ENCODE data around the gene HIVEP3. TPM values are rescaled to one million over a fixed set of nuclear protein-coding genes. Genes with fewer than 3 reads are reported as not detected.

The HIVEP3 gene
- total RNA-seq, 1 experiment from 2014 or later, result 1.4 TPM

GRCh38 chr1:41576620-41577019, 342.1 kb downstream of the HIVEP3 start:
- H3K18ac ChIP-seq (ENCODE audit: insufficient read length, low read depth, low read length), result no peak overlapping the region
- H3K9ac ChIP-seq (ENCODE audit: extremely low read depth, insufficient read length, low read length), result no peak overlapping the region
- H3K23ac ChIP-seq (ENCODE audit: insufficient read length, low read depth, low read length), result no peak overlapping the region
- H3K27me3 ChIP-seq (ENCODE audit: insufficient read depth, low read length), result no peaks in the 10 kb centered on the region
- H3K14ac ChIP-seq (ENCODE audit: insufficient read depth, low read length), result no peak overlapping the region
- H2BK12ac ChIP-seq (ENCODE audit: insufficient read length, low read depth, low read length), result no peak overlapping the region
- WGBS (ENCODE audit: extremely low coverage, insufficient read length, low lambda C conversion rate), result no CpG with 5 or more reads among the region's 4 CpGs
- no peak overlapping the region for H3K27ac ChIP-seq (ENCODE audit: insufficient read length, low read depth, low read length)
- peaks cover 6 to 7% of the 10 kb centered on the region in 2 experiments for H3K4me1 Mint-ChIP-seq
- H2AK5ac ChIP-seq (ENCODE audit: insufficient read length, low read length), result no peak overlapping the region
- no peak overlapping the region for H3T11ph ChIP-seq (ENCODE audit: low read length)
- H2BK15ac ChIP-seq (ENCODE audit: low read depth, low read length), result no peak overlapping the region
- no peak overlapping the region for H2BK120ac ChIP-seq (ENCODE audit: low read depth, low read length, poor library complexity, severe bottlenecking)
- H3K9me3 Mint-ChIP-seq, result no peaks in the 10 kb centered on the region
- no peaks in the 10 kb centered on the region for H3K79me1 ChIP-seq (ENCODE audit: insufficient read depth, low read depth, low read length, poor library complexity, severe bottlenecking)
- no peak overlapping the region for H4K8ac ChIP-seq (replicated peaks; ENCODE audit: insufficient read length, low read depth, low read length)
- TF ChIP-seq CTCF (conservative IDR thresholded peaks at IDR 0.05), result no peak
- DNase-seq, result no peak
- H3K79me2 ChIP-seq (ENCODE audit: insufficient read depth, low read length), result no peaks in the 10 kb centered on the region
- H4K5ac ChIP-seq (ENCODE audit: insufficient read length, low read depth, low read length), result no peak overlapping the region
- H3K23me2 ChIP-seq (ENCODE audit: insufficient read length, low read depth, low read length, poor library complexity, severe bottlenecking), result no peaks in the 10 kb centered on the region
- no peak overlapping the region for H3K56ac ChIP-seq (ENCODE audit: insufficient read length, low read depth, low read length)
- no peak overlapping the region for H3K27ac Mint-ChIP-seq
- H3K4ac ChIP-seq (ENCODE audit: low read depth, low read length), result no peak overlapping the region
- H3K9me3 ChIP-seq (ENCODE audit: control insufficient read depth, low read depth, low read length), result no peaks in the 10 kb centered on the region
- H2BK5ac ChIP-seq (ENCODE audit: insufficient read length, low read length), result no peak overlapping the region
- no peaks in the 10 kb centered on the region; a peak in 1 of 7 replicates for H3K36me3 Mint-ChIP-seq (ENCODE audit: insufficient read depth in 1 of 3, low read depth in 3 of 3)
- no peak overlapping the region for H4K91ac ChIP-seq (ENCODE audit: insufficient read length, low read depth, low read length)
- no peak overlapping the region for H3K4me3 Mint-ChIP-seq
- H3K4me2 ChIP-seq (ENCODE audit: insufficient read depth, insufficient read length, low read length), result no peak overlapping the region
- H2AFZ ChIP-seq (ENCODE audit: low read length), result no peak overlapping the region
- no peak overlapping the region for H2BK20ac ChIP-seq (ENCODE audit: low read depth, low read length, poor library complexity, severe bottlenecking)
- H4K20me1 ChIP-seq (ENCODE audit: control insufficient read depth, insufficient read depth, insufficient read length), result no peaks in the 10 kb centered on the region
- peaks cover 6% of the 10 kb centered on the region for H3K27me3 Mint-ChIP-seq (ENCODE audit: low read depth)
- H3K4me1 ChIP-seq (ENCODE audit: insufficient read depth, low read length), result no peaks in the 10 kb centered on the region

Data from H9 (cell line).